CD4-positive, alpha-beta T cell (primary cell): ENCODE data around the gene EPB41L1. TPM values are rescaled to one million over a fixed set of nuclear protein-coding genes. Genes with fewer than 3 reads are reported as not detected.

Source experiments
- ATAC-seq: fragments of 200-7000 bp; cut with Tn5 transposase; one replicate; pipeline ENCODE4 v1.10.0; 2022; ENCODE audit warnings: mild to moderate bottlenecking; ENCODE audit not compliant: poor library complexity
- CTCF ChIA-PET: fragments of 350-600 bp; sonication (Branson Sonifier 250); formaldehyde crosslinking; loops from one replicate; lab custom pipeline; 2021; ENCODE audit warnings: antibody characterized with exemption, inconsistent platforms; lab: Charles Lee
- POLR2A ChIA-PET: fragments of 350-600 bp; sonication (Branson Sonifier 250); formaldehyde crosslinking; loops from one replicate; lab custom pipeline; 2021; ENCODE audit warnings: antibody characterized with exemption, inconsistent platforms; lab: Charles Lee
- DNase-seq, 14 experiments: peaks; one replicate each; pipeline ENCODE4 v3.0.0-alpha.2; 2013 to 2020; ENCODE audit warnings: mixed read lengths in 2 of 14
- H3K27ac ChIP-seq, 2 donors: one replicate each; pipeline versions ENCODE4 v1.5.1 to v1.7.0; 2013; ENCODE audit warnings: low read length in 2 of 2, low read depth in 1 of 2, mild to moderate bottlenecking in 1 of 2
- H3K27me3 ChIP-seq, 2 experiments: 1 replicate in 1 of 2; 2 replicates in 1 of 2; pipeline versions ENCODE4 v1.6.1 to v1.7.0; 2013; ENCODE audit warnings: low read length in 2 of 2, control low read depth in 1 of 2, mild to moderate bottlenecking in 1 of 2, moderate library complexity in 1 of 2; ENCODE audit not compliant: insufficient read depth in 2 of 2, control insufficient read depth in 1 of 2
- H3K36me3 ChIP-seq: one replicate; pipeline ENCODE4 v1.6.1; 2013; ENCODE audit warnings: low read length, control low read depth; ENCODE audit not compliant: insufficient read depth
- H3K4me1 ChIP-seq: one replicate; pipeline ENCODE4 v1.6.1; 2013; ENCODE audit warnings: low read length, control low read depth; ENCODE audit not compliant: insufficient read depth
- H3K4me3 ChIP-seq: one replicate; pipeline ENCODE4 v1.5.1; 2013; ENCODE audit warnings: mild to moderate bottlenecking, low read length, moderate library complexity
- H3K9me3 ChIP-seq, 2 experiments: 1 replicate in 1 of 2; 2 replicates in 1 of 2; pipeline versions ENCODE4 v1.6.1 to v1.7.0; 2013; ENCODE audit warnings: low read length in 2 of 2, mild to moderate bottlenecking in 2 of 2, control low read depth in 1 of 2, moderate library complexity in 1 of 2; ENCODE audit not compliant: control insufficient read depth in 1 of 2, insufficient read depth in 1 of 2
- H3K27ac Mint-ChIP-seq: one replicate; pipeline ENCODE4 v1.8.0; 2020; ENCODE audit warnings: mixed read lengths
- H3K27me3 Mint-ChIP-seq: one replicate; pipeline ENCODE4 v1.8.0; 2021; ENCODE audit warnings: mixed read lengths
- H3K36me3 Mint-ChIP-seq: one replicate; pipeline ENCODE4 v1.8.0; 2021; ENCODE audit warnings: low read depth, mixed read lengths
- H3K4me1 Mint-ChIP-seq: one replicate; pipeline ENCODE4 v1.8.0; 2021; ENCODE audit warnings: low read depth, mixed read lengths
- H3K4me3 Mint-ChIP-seq: one replicate; pipeline ENCODE4 v1.8.0; 2020; ENCODE audit warnings: mild to moderate bottlenecking, mixed read lengths
- H3K9me3 Mint-ChIP-seq: one replicate; pipeline ENCODE4 v1.8.0; 2020; ENCODE audit warnings: mixed read lengths
- intact Hi-C, 2 experiments: fragments of 100-400 bp; cut with DNase I in 1 of 2; cut with micrococcal nuclease in 1 of 2; formaldehyde crosslinking; loops; one replicate each; pipeline versions ENCODE4 v1.15.1 to v1.9.0; 2023 to 2025; cut with DNase I, micrococcal nuclease
- total RNA-seq, 174 experiments: library from RNA in 2 of 174; stranded (reverse) in 2 of 174; gene quantifications; one replicate each; pipeline ENCODE4 v1.2.3 and lab custom pipeline; 2021 to 2026
- TF ChIP-seq, protein P1 (sequence below): fragments of 200-600 bp; IDR thresholded peaks from one replicate; pipeline ENCODE4 v1.8.0; 2022; ENCODE audit warnings: antibody characterized with exemption, mild to moderate bottlenecking

Gene EPB41L1
- total RNA-seq, 2 experiments from 2014 or later: 0.19 to 0.25 TPM

DNA sequence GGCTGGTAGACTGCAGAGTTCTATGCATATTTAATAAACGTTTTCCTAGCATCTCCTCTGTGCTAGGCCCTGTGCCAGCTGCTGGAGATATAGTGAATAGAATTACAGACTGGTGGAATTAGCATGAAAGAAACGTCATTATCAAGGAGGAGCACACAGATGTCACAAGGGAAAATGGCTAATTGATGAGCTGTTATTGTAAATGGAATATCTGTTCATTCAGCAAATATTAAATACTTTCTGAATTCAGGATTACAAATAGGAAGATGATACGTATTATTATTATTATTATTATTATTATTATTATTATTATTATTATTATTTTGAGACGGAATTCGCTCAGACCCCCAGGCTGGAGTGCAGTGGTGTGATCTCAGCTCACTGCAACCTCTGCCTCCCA is 82.9 kb downstream of the EPB41L1 start:
- Histone ChIP-seq H3K27ac (no peak overlapping the region), H3K27me3 (no peaks in the 10 kb centered on the region), H3K9me3 (no peaks in the 10 kb centered on the region), H3K36me3 (peaks cover 17% of the 10 kb centered on the region), H3K4me3 (peak overlapping the region; percentile 98), H3K4me1 (peaks cover 36% of the 10 kb centered on the region)
- DNase-seq (no peak), ATAC-seq (no peak)
- POLR2A ChIA-PET: interaction anchor here (0.9 to 2.8 kb wide), 2 partner anchors 283 to 941 kb away, joined by 3 to 20 read pairs; partner anchors contain the start of genes RPN2 and SCAND1
- H3K27ac Mint-ChIP-seq: peak overlapping the region; percentile 83
- H3K4me3 Mint-ChIP-seq: peak overlapping the region; percentile 95
- TF ChIP-seq, protein P1, sequence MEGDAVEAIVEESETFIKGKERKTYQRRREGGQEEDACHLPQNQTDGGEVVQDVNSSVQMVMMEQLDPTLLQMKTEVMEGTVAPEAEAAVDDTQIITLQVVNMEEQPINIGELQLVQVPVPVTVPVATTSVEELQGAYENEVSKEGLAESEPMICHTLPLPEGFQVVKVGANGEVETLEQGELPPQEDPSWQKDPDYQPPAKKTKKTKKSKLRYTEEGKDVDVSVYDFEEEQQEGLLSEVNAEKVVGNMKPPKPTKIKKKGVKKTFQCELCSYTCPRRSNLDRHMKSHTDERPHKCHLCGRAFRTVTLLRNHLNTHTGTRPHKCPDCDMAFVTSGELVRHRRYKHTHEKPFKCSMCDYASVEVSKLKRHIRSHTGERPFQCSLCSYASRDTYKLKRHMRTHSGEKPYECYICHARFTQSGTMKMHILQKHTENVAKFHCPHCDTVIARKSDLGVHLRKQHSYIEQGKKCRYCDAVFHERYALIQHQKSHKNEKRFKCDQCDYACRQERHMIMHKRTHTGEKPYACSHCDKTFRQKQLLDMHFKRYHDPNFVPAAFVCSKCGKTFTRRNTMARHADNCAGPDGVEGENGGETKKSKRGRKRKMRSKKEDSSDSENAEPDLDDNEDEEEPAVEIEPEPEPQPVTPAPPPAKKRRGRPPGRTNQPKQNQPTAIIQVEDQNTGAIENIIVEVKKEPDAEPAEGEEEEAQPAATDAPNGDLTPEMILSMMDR: no peak
- peaks cover 48% of the 10 kb centered on the region for H3K4me1 Mint-ChIP-seq
- no peaks in the 10 kb centered on the region for H3K9me3 Mint-ChIP-seq
- H3K27me3 Mint-ChIP-seq: no peaks in the 10 kb centered on the region
- H3K36me3 Mint-ChIP-seq: peaks cover 44% of the 10 kb centered on the region
- intact Hi-C loops: loop anchor here in 1 of 2 experiments (5.0 kb wide), 3 partner anchors 175 to 825 kb away; partner anchors contain the start of genes ERGIC3 and UQCC1
- CTCF ChIA-PET: interaction anchor here (1.4 to 1.7 kb wide), 3 partner anchors 35 to 283 kb away, joined by 3 to 4 read pairs (median 4); partner anchors contain the start of gene SCAND1

DNA sequence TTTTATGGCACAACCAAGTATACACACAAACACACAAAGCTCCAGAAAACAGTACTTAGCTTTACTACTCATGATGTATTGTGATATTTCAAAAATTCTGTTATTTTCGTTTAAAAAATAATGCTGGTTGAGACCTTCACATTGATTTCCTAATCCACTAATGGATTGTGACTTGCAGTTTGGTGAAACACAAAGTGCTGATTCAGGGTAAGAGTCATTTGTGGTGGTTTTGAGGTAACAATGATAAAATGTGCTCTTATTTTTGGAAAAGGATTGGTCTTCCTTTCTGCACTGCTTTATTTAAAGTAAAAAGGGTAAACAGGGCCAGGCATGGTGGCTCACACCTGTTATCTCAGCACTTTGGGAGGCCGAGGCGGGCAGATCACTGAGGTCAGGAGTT is 83.6 kb downstream of the EPB41L1 start:
- ATAC-seq (no peak), DNase-seq (no peak)
- Histone ChIP-seq H3K9me3 (no peaks in the 10 kb centered on the region), H3K4me3 (no peak overlapping the region), H3K4me1 (peaks cover 36% of the 10 kb centered on the region), H3K27ac (no peak overlapping the region), H3K27me3 (no peaks in the 10 kb centered on the region), H3K36me3 (peaks cover 23% of the 10 kb centered on the region)
- CTCF ChIA-PET: interaction anchor here (1.4 to 1.5 kb wide), 2 partner anchors 36 to 39 kb away, joined by 3 to 4 read pairs; no protein-coding TSS in a partner anchor
- intact Hi-C loops: loop anchor here in 1 of 2 experiments (5.0 kb wide), 3 partner anchors 176 to 826 kb away; partner anchors contain the start of genes ERGIC3 and UQCC1
- no peaks in the 10 kb centered on the region for H3K9me3 Mint-ChIP-seq
- POLR2A ChIA-PET: interaction anchor here (2.8 kb wide), 1 partner anchor 284 kb away, joined by 20 read pairs; the partner anchor contains the start of gene SCAND1
- TF ChIP-seq, protein P1: no peak
- no peaks in the 10 kb centered on the region for H3K27me3 Mint-ChIP-seq
- peaks cover 48% of the 10 kb centered on the region for H3K4me1 Mint-ChIP-seq
- H3K27ac Mint-ChIP-seq: no peak overlapping the region
- peak overlapping the region; percentile 81 for H3K4me3 Mint-ChIP-seq
- H3K36me3 Mint-ChIP-seq: peaks cover 47% of the 10 kb centered on the region

DNA sequence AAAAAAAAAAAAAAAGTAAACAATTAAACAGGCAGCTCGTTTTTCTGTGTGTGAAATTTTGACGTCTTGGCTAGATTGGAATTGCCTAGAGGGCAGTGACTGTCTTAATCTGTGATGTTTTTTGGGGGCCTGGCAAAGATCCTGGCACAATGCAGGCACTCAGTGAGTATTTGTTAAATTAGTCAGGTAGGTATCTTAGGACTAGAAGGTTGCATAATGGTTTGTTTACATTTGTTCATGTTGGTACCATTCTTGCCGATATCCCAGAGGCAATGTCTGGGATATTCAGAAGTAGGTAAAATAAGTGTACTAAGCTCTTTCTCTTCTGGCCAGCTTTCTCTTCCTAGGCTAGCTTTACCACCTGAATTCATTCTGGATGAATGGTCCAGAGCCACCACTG is 84.2 kb downstream of the EPB41L1 start:
- TF ChIP-seq, protein P1: no peak
- Histone ChIP-seq H3K4me1 (peaks cover 36% of the 10 kb centered on the region), H3K9me3 (no peaks in the 10 kb centered on the region), H3K36me3 (peaks cover 29% of the 10 kb centered on the region), H3K4me3 (no peak overlapping the region), H3K27me3 (no peaks in the 10 kb centered on the region), H3K27ac (no peak overlapping the region)
- Mint-ChIP-seq H3K9me3 (no peaks in the 10 kb centered on the region), H3K4me1 (peaks cover 53% of the 10 kb centered on the region), H3K27ac (peak overlapping the region; percentile 62), H3K4me3 (peak overlapping the region; percentile 83), H3K36me3 (peaks cover 53% of the 10 kb centered on the region), H3K27me3 (no peaks in the 10 kb centered on the region)
- CTCF ChIA-PET: no interaction called here
- intact Hi-C loops: loop anchor here in 1 of 2 experiments (5.0 kb wide), 3 partner anchors 176 to 826 kb away; partner anchors contain the start of genes ERGIC3 and UQCC1
- POLR2A ChIA-PET: no interaction called here
- DNase-seq (no peak), ATAC-seq (no peak)
